ENCODE results near the gene TREH. TPM values are rescaled to one million over a fixed set of nuclear protein-coding genes. Genes with fewer than 3 reads are reported as not detected.

TREH gene
- total and polyA plus RNA-seq, 2 experiments from 2014 or later = 0.36 TPM; not detected in 1

DNA sequence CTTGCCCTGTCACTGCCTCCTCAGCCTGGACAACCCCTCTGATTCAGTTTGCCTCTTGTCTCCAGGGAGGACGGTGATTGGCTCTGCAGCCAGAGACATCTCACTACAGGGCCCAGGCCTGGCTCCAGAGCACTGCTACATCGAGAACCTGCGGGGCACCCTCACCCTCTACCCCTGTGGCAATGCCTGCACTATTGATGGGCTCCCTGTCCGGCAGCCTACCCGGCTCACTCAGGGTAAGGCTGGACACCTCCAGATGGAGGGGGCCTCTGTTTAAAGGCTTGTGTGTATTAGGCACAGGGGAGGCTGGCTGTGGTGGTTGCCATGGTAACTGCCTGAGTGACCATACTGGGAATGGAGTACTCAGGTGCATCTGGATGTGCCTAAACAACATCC is 63.5 kb downstream of the TREH start (continued):
- TF ChIP-seq, protein P1, sequence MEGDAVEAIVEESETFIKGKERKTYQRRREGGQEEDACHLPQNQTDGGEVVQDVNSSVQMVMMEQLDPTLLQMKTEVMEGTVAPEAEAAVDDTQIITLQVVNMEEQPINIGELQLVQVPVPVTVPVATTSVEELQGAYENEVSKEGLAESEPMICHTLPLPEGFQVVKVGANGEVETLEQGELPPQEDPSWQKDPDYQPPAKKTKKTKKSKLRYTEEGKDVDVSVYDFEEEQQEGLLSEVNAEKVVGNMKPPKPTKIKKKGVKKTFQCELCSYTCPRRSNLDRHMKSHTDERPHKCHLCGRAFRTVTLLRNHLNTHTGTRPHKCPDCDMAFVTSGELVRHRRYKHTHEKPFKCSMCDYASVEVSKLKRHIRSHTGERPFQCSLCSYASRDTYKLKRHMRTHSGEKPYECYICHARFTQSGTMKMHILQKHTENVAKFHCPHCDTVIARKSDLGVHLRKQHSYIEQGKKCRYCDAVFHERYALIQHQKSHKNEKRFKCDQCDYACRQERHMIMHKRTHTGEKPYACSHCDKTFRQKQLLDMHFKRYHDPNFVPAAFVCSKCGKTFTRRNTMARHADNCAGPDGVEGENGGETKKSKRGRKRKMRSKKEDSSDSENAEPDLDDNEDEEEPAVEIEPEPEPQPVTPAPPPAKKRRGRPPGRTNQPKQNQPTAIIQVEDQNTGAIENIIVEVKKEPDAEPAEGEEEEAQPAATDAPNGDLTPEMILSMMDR (conservative IDR thresholded peaks at IDR 0.05; ENCODE audit: low read depth in 2 of 2) = no peak
- no peak for TF ChIP-seq CREB1 (CRISPR knock-in tag; IDR thresholded peaks at IDR 0.05; ENCODE audit: low read depth)
- TF ChIP-seq JUNB (IDR thresholded peaks at IDR 0.05; ENCODE audit: unreplicated experiment) = no peak
- no peak for TF ChIP-seq ZNF114 (CRISPR knock-in tag; IDR thresholded peaks at IDR 0.05)
- TF ChIP-seq, protein P2, sequence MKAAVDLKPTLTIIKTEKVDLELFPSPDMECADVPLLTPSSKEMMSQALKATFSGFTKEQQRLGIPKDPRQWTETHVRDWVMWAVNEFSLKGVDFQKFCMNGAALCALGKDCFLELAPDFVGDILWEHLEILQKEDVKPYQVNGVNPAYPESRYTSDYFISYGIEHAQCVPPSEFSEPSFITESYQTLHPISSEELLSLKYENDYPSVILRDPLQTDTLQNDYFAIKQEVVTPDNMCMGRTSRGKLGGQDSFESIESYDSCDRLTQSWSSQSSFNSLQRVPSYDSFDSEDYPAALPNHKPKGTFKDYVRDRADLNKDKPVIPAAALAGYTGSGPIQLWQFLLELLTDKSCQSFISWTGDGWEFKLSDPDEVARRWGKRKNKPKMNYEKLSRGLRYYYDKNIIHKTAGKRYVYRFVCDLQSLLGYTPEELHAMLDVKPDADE (IDR thresholded peaks at IDR 0.05) = no peak
- no peak for TF ChIP-seq ZNF331 (CRISPR knock-in tag; IDR thresholded peaks at IDR 0.05; ENCODE audit: low read depth)
- no peak for TF ChIP-seq POLR2AphosphoS5 (IDR thresholded peaks at IDR 0.05; ENCODE audit: low read depth)

DNA sequence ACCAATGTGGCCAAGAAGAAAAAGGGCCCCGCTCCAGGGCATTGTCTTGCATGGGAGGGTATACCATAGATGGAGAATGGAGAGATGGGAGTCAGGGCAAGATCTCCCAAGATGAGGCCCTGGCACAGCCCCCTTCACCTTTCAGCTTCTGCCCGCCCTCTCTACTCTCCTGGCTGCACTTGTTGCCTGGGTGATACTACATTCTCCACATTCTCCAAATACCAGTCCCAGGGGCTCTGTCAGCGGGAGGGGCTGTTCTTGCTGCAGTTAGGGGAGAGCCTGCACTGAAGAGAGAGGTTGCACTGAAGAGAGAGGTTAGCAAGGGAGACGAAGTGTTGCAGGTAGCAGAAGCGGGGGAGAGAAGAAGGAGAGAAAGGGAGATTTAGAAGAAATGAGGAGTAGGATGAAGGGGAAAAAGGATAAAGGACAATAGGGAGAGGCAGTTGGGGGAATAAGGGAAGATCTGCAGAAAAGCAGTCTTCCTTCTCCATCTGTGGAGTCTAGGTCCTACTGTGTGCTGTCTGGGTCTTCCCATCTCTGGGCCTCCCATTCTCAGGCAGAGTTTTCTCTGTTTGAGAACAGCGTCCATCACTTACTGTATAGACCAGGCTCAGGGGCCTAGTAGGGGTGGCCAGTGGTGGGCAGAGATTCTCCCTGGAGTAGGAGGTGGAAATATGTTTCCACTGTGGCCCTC is 64.0 kb downstream of the TREH start:
- H3K27me3 Mint-ChIP-seq (ENCODE audit: insufficient read depth, low read depth, poor library complexity) = peaks cover 25% of the 10 kb centered on the region
- peak; percentile 97 for DNase-seq (ENCODE audit: low spot score)
- H3K27ac Mint-ChIP-seq = peak overlapping the region; percentile 87
- no peaks in the 10 kb centered on the region for H3K9me2 ChIP-seq (ENCODE audit: insufficient read depth)
- H3K27me3 ChIP-seq (ENCODE audit: insufficient read depth) = peaks cover 16% of the 10 kb centered on the region
- peak overlapping the region; percentile 51 for H3K4me3 Mint-ChIP-seq
- H3K79me2 ChIP-seq (replicated peaks; ENCODE audit: insufficient read depth) = no peaks in the 10 kb centered on the region
- no peaks in the 10 kb centered on the region for H3K36me3 ChIP-seq (ENCODE audit: insufficient read depth)
- H3K4me2 ChIP-seq = peak overlapping the region; percentile 70
- H3K36me3 Mint-ChIP-seq (ENCODE audit: low read depth) = peaks cover 4% of the 10 kb centered on the region; the same call in 1 of the 3 replicates
- peak overlapping the region; percentile 7; the same call in 1 of the 2 replicates for H3K4me3 ChIP-seq
- peaks cover 11% of the 10 kb centered on the region for H3F3A ChIP-seq (replicated peaks; ENCODE audit: low read depth)
- TF ChIP-seq, protein P3, sequence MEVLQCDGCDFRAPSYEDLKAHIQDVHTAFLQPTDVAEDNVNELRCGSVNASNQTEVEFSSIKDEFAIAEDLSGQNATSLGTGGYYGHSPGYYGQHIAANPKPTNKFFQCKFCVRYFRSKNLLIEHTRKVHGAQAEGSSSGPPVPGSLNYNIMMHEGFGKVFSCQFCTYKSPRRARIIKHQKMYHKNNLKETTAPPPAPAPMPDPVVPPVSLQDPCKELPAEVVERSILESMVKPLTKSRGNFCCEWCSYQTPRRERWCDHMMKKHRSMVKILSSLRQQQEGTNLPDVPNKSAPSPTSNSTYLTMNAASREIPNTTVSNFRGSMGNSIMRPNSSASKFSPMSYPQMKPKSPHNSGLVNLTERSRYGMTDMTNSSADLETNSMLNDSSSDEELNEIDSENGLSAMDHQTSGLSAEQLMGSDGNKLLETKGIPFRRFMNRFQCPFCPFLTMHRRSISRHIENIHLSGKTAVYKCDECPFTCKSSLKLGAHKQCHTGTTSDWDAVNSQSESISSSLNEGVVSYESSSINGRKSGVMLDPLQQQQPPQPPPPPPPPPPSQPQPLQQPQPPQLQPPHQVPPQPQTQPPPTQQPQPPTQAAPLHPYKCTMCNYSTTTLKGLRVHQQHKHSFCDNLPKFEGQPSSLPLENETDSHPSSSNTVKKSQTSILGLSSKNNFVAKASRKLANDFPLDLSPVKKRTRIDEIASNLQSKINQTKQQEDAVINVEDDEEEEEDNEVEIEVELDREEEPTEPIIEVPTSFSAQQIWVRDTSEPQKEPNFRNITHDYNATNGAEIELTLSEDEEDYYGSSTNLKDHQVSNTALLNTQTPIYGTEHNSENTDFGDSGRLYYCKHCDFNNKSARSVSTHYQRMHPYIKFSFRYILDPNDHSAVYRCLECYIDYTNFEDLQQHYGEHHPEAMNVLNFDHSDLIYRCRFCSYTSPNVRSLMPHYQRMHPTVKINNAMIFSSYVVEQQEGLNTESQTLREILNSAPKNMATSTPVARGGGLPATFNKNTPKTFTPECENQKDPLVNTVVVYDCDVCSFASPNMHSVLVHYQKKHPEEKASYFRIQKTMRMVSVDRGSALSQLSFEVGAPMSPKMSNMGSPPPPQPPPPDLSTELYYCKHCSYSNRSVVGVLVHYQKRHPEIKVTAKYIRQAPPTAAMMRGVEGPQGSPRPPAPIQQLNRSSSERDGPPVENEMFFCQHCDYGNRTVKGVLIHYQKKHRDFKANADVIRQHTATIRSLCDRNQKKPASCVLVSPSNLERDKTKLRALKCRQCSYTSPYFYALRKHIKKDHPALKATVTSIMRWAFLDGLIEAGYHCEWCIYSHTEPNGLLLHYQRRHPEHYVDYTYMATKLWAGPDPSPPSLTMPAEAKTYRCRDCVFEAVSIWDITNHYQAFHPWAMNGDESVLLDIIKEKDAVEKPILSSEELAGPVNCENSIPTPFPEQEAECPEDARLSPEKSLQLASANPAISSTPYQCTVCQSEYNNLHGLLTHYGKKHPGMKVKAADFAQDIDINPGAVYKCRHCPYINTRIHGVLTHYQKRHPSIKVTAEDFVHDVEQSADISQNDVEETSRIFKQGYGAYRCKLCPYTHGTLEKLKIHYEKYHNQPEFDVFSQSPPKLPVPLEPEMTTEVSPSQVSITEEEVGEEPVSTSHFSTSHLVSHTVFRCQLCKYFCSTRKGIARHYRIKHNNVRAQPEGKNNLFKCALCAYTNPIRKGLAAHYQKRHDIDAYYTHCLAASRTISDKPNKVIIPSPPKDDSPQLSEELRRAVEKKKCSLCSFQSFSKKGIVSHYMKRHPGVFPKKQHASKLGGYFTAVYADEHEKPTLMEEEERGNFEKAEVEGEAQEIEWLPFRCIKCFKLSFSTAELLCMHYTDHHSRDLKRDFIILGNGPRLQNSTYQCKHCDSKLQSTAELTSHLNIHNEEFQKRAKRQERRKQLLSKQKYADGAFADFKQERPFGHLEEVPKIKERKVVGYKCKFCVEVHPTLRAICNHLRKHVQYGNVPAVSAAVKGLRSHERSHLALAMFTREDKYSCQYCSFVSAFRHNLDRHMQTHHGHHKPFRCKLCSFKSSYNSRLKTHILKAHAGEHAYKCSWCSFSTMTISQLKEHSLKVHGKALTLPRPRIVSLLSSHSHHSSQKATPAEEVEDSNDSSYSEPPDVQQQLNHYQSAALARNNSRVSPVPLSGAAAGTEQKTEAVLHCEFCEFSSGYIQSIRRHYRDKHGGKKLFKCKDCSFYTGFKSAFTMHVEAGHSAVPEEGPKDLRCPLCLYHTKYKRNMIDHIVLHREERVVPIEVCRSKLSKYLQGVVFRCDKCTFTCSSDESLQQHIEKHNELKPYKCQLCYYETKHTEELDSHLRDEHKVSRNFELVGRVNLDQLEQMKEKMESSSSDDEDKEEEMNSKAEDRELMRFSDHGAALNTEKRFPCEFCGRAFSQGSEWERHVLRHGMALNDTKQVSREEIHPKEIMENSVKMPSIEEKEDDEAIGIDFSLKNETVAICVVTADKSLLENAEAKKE (CRISPR knock-in tag; IDR thresholded peaks at IDR 0.05) = 0 out of 2 replicates have a peak, but pooled peaks have one; percentile 2
- TF ChIP-seq, protein P4, sequence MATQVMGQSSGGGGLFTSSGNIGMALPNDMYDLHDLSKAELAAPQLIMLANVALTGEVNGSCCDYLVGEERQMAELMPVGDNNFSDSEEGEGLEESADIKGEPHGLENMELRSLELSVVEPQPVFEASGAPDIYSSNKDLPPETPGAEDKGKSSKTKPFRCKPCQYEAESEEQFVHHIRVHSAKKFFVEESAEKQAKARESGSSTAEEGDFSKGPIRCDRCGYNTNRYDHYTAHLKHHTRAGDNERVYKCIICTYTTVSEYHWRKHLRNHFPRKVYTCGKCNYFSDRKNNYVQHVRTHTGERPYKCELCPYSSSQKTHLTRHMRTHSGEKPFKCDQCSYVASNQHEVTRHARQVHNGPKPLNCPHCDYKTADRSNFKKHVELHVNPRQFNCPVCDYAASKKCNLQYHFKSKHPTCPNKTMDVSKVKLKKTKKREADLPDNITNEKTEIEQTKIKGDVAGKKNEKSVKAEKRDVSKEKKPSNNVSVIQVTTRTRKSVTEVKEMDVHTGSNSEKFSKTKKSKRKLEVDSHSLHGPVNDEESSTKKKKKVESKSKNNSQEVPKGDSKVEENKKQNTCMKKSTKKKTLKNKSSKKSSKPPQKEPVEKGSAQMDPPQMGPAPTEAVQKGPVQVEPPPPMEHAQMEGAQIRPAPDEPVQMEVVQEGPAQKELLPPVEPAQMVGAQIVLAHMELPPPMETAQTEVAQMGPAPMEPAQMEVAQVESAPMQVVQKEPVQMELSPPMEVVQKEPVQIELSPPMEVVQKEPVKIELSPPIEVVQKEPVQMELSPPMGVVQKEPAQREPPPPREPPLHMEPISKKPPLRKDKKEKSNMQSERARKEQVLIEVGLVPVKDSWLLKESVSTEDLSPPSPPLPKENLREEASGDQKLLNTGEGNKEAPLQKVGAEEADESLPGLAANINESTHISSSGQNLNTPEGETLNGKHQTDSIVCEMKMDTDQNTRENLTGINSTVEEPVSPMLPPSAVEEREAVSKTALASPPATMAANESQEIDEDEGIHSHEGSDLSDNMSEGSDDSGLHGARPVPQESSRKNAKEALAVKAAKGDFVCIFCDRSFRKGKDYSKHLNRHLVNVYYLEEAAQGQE (IDR thresholded peaks at IDR 0.05; ENCODE audit: unreplicated experiment) = no peak
- TF ChIP-seq POLR2AphosphoS5 (IDR thresholded peaks at IDR 0.05; ENCODE audit: low read depth) = peak; percentile 65
- H3K27ac ChIP-seq (ENCODE audit: low read depth) = peak overlapping the region; percentile 87
- no peak overlapping the region for H2AFZ ChIP-seq
- peak; percentile 79 for ATAC-seq
- H3K9me3 Mint-ChIP-seq = peaks cover 3% of the 10 kb centered on the region; the same call in 2 of the 3 replicates
- no peaks in the 10 kb centered on the region for H4K20me1 ChIP-seq (replicated peaks; ENCODE audit: insufficient read depth)
- peaks cover 64% of the 10 kb centered on the region for H3K4me1 ChIP-seq (ENCODE audit: insufficient read depth)
- H3K4me1 Mint-ChIP-seq = peaks cover 71% of the 10 kb centered on the region
